ENCODE measurements around the gene METTL1. TPM values are rescaled to one million over a fixed set of nuclear protein-coding genes. Genes with fewer than 3 reads are reported as not detected.
"Not testable (repeated sequence)": the region's sequence is repeated elsewhere in the genome, so short reads cannot be mapped to it uniquely, and the experiment has no call there.

METTL1 gene
- 10 to 100 TPM; 16.6 to 22.8 TPM for total RNA-seq
- long read RNA-seq, donor 1, partial matches to known transcripts: 2 of 4 reads
- long read RNA-seq, donor 1, other reads (novel, unspliced or antisense): 1 of 4 reads
- long read RNA-seq, donor 2, transcript METTL1-202 (6 exons, 2,066 nt): major isoform, 37 of 48 reads
- long read RNA-seq, donor 2, partial matches to known transcripts: 2 of 48 reads
- long read RNA-seq, donor 2, other reads (novel, unspliced or antisense): 8 of 48 reads

DNA sequence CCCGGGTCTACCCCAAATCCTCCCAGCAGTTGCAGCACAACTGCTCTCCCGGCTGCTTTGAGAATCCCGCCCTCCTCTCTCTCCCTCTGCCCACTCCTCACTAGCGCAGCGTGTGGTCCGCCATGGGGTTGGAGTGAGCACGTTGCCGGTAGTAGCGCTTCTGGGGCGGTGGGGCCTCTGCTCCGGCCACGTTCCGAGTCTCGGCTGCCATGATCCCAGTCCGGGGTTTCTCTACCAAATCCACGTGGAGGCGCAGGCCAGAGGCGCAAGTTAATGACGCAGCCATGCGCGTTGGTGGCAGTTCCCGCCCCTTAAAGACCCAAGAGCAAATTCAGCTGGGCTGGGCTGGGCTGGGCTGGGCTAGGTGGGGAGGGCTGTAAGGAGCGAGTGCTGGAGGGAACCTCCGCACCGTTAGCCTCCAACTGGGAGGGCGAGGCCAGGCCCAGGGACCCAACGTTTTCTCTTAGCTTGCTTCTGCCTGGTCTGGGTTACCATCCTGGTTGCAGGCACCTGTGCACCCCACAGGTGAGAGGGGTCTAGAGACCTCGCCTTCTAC, at the start of gene METTL1:
TSS of gene METTL1 (minus strand) at position 233 of the 556 bp plus-strand sequence. CDS start at position 211, 22 bp downstream.
- DNase-seq (ENCODE audit: low spot score): peak; percentile 99
- intact Hi-C loops (cut with DNase I): no loop called here

DNA sequence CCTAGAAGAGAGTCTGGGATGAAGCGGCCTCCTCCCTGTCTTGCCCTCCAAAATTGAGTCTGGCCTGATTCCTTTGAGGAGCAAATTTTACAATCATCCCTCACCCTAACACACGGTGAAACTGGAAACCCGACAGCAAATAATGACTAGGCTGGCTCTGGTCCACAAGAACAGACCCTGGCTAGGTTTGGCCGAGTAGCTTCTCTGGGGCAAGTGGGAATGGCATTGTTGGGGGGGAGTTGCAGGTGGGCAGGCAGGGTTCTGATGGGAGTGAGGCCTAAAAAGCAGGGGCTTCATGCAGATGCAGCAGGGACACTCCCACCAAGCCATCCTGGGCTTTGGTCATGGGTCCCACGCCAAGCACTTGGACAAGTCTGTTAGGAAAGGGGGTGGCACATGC, 49.1 kb upstream of the METTL1 start:
- intact Hi-C loops (cut with DNase I): loop anchor here in 1 of 2 donors (10.0 kb wide), 1 partner anchor 556 kb away; no protein-coding TSS in a partner anchor
- not testable (repeated sequence) for DNase-seq (ENCODE audit: low spot score)

DNA sequence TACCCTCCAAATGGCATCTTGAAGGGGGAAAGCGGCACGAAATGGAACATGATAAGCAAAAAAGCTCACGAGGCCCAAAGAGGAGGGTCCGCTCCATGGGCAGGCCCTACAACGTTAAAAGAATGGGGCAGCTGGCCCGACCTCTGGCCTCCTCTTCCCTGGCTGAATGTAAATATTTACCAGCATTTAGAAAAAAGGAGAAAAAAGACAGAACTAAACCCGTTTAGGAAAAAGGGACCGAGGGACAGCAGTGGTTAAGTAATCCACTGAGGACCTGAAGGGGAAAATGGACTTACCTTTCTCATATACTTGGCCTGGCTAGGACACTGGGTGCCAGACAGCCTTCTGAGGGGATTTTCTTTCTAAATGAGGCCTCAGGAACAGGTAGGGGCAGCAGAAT, 48.2 kb upstream of the METTL1 start:
- intact Hi-C loops (cut with DNase I): loop anchor here in 1 of 2 donors (10.0 kb wide), 1 partner anchor 555 kb away; no protein-coding TSS in a partner anchor
- DNase-seq (ENCODE audit: low spot score): not testable (repeated sequence)

DNA sequence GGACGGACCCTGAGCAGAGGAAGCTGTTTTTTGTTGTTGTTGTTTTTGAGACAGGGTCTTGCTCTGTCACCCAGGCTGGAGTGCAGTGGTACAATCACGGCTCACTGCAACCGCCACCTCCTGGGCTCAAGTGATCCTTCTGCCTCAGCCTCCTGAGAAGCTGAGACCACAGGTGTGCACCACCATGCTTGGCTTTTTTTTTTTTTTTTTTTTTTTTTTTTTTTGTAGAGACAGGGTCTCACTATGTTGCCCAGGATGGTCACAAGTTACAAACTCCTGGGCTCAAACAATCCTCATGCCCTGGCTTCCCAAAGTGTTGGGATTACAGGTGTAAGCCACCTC, 46.1 kb upstream of the METTL1 start:
- intact Hi-C loops (cut with DNase I); DNase-seq (ENCODE audit: low spot score): not testable (repeated sequence)

DNA sequence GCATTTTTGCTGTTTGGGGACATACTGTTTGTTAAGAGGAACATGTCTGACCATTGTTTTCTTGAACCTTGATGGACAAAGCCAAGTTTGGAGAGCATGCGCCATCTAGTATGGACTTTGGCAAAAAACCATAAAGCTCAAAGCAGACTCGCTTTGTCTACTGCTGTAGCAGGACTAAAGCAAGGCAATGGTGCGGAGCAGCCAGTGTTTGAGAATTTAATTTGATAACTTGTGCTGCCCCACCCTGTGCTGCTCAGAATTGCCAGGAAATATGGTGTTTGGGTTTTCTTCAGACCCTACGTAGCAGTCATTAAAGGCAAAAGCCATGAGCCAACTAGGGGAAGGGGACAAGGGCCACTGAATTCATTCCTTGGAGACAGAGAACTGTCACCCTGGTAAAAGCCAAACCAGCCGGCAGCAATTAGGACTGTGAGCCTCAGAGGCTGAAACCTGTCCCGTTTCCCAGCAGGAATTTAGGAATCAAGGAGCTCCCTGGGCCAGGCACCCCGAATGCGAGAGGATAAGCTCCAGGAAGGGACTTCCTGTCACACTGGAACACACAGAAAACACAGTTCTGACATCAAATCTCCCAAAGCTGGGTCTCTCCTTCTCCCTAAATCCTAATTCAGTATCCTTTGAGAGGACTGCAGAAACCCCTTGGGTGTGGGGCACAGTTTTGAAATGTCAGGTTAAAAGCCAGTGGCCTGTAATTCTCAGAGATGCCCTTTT, 45.5 kb upstream of the METTL1 start:
- DNase-seq (ENCODE audit: low spot score): peak; percentile 31
- intact Hi-C loops (cut with DNase I): no loop called here

DNA sequence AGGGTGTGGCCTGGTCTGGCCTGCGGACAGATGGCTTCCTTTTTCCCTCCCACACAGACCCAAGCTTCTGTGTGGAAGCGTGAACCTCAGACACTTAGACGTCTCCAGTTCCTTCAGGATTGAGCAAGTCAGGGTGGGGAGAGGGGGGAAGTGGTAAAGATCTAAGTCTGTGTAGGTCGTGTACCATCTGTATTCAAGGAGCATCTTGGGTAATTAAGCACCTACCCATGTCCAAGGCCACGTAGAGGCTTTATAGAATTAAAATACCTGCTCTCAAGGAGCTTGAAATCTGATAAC, 44.9 kb upstream of the METTL1 start:
- peak; percentile 80 for DNase-seq (ENCODE audit: low spot score)
- intact Hi-C loops (cut with DNase I): no loop called here

DNA sequence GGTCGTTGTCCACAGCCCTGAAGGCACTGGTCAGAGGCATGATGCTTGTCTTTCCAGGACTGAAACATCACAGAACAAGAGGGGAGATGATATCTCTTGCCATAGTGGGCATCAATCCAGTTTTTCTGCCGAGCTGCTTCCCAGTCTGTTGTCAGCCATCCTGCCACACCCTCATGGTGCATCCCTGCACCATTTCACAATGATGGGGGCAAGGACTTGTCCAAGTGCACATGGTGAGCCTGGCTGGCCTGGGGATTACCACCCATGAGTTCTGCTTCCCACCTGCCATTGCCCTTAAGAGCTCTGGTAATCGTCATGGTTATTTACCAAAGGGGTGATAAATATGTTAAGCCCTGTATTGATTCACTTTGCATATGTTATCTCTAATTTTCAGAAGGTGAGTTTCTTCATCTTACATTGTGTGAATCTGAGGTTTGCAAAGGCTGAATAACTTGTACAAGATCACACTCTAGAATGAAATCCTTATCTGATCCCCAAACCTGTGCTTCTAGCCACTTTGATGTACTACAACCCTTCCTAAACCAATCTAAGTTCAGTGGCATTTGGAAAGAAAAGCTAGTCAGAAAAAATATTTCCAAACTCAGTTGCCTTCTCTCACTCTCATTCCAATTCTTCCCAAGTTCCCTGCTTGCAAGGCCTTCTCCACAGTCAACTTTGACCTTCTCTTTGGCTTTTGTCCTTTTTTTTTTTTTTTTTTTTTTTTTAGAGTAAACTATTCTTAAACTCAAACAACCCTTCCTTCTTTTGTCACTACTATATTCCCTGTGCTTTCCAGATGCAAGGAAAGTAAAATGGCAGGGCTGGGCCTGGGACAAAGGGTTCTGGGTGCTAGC, 44.3 kb upstream of the METTL1 start:
- peak; percentile 64 for DNase-seq (ENCODE audit: low spot score)
- intact Hi-C loops (cut with DNase I): no loop called here

DNA sequence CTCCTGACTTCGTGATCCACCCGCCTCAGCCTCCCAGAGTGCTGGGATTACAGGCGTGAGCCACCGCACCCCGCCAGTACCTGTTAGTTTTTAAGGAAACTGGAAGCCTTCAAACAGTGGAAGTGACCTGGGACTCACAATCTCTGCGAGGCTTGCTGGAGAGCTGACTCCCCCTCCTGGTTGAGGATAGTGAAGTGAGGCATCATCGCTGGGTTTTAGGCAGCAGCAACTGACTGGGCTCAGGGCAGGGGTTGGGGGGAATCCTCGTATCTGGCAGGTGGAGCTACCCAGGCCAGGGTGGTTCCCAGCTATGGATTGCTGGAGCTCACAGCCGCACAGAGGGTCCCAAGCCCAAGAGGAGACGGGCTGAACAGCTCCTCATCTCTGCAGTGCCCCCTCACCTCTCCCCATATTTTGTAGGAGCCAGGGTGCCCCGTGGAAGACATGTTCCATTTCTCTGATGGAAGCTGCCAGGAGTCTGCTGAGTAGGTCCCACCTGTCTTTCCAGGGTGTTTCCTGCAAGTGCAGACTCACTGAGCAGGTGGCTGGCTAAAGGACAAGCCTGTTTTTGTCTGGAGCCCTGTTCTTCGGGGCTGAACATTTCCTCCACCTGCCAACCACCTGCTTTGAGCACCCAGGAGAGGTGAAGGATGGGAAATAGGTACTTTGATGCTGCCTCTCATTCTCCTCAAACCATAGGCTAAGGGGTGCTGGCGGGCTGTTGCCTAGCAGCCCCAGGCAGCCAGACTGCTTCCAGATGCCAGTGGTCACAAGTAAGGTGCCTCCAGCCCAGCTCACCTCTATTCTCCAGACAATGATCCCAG, 43.5 kb upstream of the METTL1 start:
- intact Hi-C loops (cut with DNase I): no loop called here
- peak; percentile 73 for DNase-seq (ENCODE audit: low spot score)

DNA sequence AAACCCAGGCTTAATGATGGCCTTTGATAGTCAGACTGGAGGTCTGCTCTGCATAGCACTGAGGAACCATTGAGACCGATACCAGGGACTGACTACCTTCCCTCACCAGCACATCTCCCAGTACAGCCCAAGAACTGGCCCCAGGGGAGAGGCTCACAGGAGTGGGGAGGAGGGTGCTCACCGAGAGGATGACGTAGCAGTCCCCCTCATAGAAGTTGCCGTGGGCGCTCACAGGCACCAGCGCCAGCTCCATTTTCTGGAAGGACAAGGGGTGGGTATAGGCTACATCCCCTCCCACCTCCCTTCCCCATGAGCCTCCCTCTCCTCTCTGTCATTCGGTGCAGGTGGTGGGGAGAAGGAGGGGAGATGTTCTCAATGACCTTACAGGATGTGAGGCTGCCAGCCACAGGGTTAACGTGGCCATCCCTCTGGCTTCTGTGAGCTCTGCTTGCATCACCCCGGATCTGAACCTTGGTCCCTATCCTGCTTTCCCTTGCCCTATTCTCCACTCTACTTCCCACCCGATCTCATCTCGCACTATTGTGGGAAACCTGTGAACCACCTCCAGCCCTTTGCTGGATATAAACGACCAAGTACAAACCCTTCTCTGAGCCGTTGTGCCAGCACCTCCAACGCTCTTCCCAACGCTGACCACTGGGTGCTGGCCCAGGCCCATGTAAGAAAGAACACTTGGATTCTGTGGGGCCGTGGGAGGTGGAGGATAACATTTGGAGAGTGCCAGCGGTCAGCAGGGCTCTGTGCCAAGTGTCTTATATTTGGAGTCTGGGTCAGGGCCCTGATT, 42.3 kb upstream of the METTL1 start:
- DNase-seq (ENCODE audit: low spot score): peak; percentile 83
- intact Hi-C loops (cut with DNase I): no loop called here

DNA sequence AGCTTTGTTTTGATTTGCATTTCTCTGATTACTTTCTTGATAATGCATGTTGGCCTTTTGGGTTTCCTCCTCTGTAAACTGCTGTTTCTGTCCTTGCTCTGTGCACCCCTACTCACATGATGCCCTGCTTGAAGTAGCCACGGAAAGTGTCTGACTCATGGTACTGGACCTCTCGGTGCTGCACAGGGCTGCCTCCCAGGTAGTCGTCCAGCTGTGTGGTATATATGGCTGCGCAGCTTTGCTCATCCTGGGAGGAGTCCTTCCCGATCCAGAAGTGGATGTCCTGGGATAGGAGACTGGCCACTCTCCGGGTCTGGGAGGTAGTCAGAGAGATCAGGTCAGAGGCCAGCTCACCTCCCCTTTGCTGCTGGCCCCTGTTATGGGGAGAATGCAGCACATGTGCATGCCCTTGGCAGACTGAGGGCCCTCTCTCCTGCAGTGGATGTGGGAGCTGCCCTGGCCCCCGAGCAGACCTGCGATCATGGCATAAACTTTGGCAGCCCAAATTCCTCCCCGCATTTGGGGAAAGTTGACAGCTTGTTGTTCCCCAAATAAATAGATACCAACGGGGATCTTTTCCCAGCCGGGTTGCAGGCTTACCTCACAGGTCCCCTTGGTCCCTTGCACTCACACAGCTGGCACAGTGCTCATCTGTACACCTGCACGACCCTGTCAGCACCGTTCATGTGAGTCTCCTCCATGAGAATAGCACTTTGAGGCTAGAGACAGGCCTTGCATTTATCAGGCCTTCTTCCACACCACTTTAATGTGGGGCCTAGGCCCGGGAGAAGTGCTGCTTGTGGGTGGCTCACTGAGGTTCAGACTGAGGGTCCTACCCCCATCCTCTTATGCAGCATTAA, 41.4 kb upstream of the METTL1 start:
- intact Hi-C loops (cut with DNase I): no loop called here
- peak; percentile 70 for DNase-seq (ENCODE audit: low spot score)

DNA sequence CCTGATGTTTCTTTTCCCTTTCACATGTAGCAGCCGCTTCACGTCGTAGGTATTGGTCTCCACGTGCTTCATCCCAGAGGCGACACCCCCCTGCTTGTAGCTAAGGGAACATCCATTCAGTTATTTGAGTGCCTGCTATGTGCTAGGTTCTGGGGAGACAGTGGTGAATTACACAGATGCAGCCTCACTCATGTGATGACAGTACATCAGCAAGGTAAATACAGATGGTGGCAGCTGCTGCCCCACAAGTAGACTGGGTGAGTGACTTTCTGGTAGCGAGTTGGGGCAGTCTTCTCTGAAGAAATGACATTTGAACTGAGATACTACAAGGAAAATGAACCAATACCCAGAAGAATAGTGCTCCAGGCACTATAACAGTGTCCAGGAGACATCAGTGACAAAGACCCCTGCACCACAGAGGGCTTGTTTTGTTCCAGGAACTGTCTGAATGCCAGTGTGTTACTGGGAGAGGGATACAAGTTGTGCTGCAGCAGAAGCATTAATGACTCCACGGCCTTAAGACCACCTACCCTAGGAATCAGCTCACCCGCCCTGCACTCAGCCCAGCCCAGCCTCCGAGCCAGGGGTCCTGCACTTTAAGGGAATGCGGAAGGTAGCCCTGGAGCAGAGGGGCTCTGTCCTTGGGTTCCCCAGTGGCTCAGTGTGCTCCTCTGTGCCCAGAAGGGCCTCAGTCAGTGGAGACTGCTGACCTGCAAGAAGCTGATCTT, 39.3 kb upstream of the METTL1 start:
- intact Hi-C loops (cut with DNase I): no loop called here
- peak; percentile 55 for DNase-seq (ENCODE audit: low spot score)

DNA sequence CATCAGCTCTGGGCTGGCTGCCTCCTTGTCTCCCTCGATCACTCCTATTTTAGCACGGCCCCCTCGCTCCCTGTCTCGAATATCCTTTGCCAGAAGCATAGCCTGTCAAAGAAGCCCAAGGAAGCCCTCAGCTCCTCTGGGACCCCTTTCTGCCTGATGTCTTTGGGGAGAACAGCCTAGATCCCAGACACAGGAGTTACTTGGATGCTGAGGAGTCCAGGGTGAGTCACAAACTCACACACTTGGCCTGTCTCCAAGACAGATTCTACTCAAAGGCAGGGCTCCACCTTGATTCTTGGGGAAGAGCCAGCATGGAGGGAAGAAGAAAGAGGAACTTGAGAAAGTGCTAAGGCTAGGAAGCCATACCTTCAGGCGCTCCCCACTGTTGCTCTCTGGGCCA, 38.5 kb upstream of the METTL1 start:
- intact Hi-C loops (cut with DNase I): no loop called here
- no peak for DNase-seq (ENCODE audit: low spot score)

DNA sequence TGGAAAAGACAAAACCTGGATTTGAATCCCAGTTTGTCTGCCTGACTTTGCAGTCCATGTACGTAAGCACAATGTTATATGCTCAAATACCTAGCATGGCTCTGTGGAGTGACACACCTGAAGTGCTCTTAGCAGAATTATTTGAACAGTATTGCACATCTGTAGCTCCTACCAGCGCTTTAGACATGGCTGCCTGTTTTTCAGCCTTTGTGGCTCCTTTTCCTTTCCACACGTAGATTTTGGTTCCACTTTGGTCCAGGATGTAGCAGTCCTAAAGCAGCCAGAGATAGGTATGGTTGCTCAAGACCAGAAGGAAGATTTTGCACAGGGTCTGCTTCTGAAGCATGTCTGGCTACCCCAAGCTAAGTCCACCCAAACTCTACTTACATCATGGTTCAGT, 37.5 kb upstream of the METTL1 start:
- DNase-seq (ENCODE audit: low spot score): no peak
- intact Hi-C loops (cut with DNase I): no loop called here

DNA sequence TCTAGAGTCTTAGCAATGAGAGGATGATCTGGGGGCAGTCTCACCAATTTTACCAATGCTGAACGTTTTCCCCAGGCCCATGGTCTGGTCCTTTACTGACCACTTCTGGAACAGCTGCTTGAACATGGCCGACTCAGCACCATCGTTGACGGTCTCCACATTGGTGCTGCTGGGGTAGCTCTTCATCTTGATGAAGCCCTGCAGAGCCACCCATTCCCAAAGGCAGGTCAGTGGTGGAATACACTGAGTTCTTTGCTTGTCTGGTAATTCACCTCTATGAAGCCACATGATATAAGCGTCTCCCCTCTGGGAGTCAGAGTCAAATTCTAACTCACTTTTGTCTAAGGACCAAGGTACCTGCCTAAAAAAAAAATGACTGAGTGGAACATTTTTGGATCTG, 36.4 kb upstream of the METTL1 start:
- intact Hi-C loops (cut with DNase I): no loop called here
- DNase-seq (ENCODE audit: low spot score): peak; percentile 36

DNA sequence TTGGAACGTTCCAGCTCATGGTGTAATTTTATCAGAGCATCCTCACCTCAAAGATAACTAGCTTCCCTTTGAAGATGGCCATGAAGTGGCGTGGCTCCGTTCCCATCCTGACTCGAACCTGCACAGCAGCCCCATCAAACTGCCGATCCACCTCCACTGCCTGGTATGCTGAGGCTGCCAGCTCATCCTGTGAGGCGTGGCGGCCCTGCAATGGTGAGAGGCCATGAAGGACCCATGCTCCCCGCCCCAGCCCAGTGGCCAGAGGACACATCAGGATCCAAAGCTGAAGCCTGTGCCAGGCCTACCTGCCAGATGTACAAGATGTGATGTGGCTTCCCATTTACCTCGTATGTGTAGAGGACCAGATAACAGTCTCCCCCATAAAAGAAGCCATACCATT, 35.4 kb upstream of the METTL1 start:
- intact Hi-C loops (cut with DNase I): no loop called here
- DNase-seq (ENCODE audit: low spot score): peak; percentile 62

DNA sequence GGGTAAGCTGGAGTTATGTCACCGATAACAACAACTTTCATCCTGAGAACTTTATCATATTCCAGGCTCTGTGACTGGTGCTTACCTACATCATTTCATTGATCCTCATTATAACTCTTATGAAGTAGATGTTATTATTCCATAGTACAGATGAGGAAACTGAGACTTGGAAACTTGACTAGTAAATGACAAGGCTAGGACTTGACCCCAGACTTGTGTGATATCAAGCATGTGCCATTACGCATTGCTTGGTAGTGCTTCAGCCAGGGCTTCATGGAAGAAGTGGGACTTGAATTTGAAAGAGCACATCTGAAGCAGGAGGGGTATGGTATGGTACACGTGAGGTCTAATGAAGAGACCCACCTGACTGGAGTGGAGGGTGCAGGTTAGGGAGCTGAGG, 34.8 kb upstream of the METTL1 start:
- intact Hi-C loops (cut with DNase I): no loop called here
- no peak for DNase-seq (ENCODE audit: low spot score)
